Measurements from ENCODE around the gene PDXK. TPM values are rescaled to one million over a fixed set of nuclear protein-coding genes. Genes with fewer than 3 reads are reported as not detected.

Gene PDXK
- total RNA-seq, 4 donors from 2014 or later = 58.8 to 111 (median 93.5) TPM

DNA sequence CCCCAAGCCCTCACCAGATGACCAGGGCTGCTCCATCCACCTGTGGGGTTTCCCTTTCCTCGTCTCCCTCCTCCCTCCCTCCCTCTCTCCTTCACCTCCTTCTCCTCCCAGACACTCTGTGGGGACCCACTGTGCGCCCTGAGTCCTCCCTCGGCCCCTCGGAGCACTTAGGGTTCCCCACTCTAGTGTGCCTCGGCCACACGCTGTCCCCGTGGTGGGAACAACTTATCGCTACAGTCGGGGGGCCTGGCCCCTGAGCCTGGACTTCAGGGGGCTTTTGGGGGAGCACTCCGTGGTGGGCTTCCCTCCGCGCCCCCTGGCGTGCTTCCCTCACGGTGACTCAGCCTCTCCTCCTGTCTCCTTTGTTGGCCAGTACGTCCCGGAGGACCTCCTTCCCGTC lies 29.7 kb downstream of the PDXK start:
- TF ChIP-seq CTCF (IDR thresholded peaks at IDR 0.05) = no peak
- no peak for DNase-seq (ENCODE audit: low spot score)
- no peak for ATAC-seq (ENCODE audit: low FRiP score)

DNA sequence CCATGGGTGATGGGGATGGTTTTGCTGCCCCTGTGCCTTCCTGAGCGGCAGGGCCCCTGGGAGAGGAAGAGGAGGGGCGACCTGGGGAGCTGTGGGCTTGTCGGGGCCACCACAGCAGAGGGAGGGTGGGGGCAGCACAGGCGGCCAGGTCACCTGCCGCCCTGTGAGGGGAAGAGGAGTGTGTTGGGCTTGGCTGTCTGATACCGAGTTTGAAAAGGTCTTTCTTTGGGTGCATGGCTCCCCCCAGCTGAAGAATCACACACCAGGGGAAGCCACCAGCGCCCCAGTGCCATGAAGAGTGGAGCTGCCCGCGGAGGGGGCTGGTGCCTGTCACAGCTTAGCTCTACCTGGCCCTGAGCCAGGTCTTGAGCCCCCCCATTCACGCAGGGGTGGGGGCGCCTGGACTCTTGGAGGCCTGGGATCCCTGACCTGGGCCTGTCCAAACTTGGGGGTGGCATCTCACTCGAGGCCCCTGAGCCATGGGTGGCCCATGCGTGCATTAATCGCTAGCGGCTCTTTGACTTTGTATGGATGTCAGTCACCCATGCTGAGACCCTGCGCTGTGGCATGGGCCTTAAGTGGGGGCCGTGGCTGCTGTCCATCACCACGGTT lies 30.8 kb downstream of the PDXK start:
- ATAC-seq (ENCODE audit: low FRiP score) = no peak
- no peak for TF ChIP-seq CTCF (IDR thresholded peaks at IDR 0.05)
- DNase-seq (ENCODE audit: low spot score) = no peak

DNA sequence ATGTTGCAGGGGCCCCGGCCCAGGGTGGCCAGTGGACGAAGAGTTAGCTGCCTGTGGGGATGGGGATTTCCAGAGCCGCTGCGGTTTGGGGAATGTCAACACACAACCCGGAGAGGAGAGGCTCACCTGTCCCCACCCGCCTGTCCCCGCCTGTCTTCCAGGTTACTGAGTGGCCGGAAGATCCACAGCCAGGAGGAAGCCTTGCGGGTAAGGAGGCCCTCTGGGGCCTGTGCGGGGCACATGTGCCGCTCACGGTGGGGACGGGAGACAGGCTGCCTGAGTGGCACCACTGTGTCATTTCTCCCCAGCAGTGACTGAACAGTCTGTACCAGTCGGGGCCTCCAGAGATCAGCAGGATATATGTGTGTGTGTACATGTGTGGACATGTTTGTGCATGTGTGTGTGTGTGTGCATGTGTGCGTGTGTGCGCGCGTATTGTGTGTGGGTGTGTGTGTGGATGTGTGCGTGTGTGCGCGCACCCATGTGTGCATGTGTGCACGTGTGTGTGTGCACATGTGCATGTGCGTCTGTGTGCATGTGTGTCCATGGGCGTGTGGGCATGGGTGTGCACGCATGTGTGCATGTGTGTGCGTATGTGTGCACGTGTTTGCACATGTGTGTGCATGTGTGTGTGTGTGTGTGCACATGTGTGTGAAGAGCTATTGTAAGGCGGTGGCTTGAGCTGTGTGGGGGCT lies 31.6 kb downstream of the PDXK start:
- TF ChIP-seq CTCF (IDR thresholded peaks at IDR 0.05) = no peak

DNA sequence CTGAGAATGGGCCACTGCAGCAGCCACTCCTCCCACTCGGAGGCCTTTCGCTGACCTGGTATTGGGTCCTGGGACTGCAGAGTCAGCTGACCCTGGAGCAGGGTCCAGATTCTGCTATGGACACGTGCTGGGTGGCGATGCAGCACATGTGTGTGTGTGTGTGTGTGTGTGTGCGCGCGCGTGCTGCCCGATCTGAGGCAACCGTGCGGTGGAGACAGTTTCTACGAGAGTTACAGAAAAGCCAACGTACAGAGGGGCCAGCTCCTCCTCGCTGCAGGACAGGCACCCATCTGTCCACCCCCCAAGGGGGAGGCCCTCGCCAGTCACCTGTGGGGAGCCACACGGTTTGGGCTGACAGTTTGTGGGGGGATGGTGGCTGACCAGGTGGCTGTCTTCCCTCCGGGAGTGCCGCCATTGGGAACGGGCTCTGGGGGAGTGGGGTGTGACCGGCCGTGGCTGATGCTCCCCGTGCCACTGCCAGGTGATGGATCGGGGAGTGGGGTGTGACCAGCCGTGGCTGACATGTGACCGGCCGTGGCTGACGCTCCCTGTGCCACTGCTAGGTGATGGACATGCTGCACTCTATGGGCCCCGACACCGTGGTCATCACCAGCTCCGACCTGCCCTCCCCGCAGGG lies 33.1 kb downstream of the PDXK start:
- no peak for ATAC-seq (ENCODE audit: low FRiP score)
- no peak for DNase-seq (ENCODE audit: low spot score)
- TF ChIP-seq CTCF (IDR thresholded peaks at IDR 0.05) = no peak

More for the DNA sequence above, 31.6 kb downstream of the PDXK start:
- DNase-seq (ENCODE audit: low spot score) (no peak), ATAC-seq (ENCODE audit: low FRiP score) (no peak)

GRCh38 chr21:43752758-43753438 lies 34.0 kb downstream of the PDXK start:
- DNase-seq (ENCODE audit: low spot score) (no peak), ATAC-seq (ENCODE audit: low FRiP score) (no peak)
- no peak for TF ChIP-seq CTCF (IDR thresholded peaks at IDR 0.05)

DNA sequence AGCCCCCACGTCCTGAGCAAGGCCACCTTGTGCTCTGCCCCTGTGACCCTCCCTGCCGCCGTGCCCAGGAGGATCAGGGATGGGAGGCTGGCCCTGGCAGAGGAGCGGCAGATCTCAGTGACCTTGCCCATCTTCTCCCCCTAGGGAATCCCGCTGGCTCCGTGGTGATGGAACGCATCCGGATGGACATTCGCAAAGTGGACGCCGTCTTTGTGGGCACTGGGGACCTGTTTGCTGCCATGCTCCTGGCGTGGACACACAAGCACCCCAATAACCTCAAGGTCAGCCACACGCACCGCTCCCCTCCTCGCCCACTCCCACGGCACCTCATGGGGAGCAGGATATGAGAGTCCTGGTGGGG lies 34.5 kb downstream of the PDXK start:
- TF ChIP-seq CTCF (IDR thresholded peaks at IDR 0.05) = no peak
- ATAC-seq (ENCODE audit: low FRiP score) (no peak), DNase-seq (ENCODE audit: low spot score) (no peak)

All from omental fat pad (tissue), 4 donors.